ENCODE results near the gene INTS12.
A peak's percentile ranks its signal among the peaks of the same experiment; 100 is the strongest.

The INTS12 gene

GRCh38 chr4:105725623-105726022 is 17.1 kb upstream of the INTS12 start:
- no peak overlapping the region for H3K27ac ChIP-seq
- no peak for TF ChIP-seq CTCF (conservative IDR thresholded peaks at IDR 0.05)

GRCh38 chr4:105719204-105719603 is 10.7 kb upstream of the INTS12 start:
- H3K27ac ChIP-seq: no peak overlapping the region

GRCh38 chr4:105715692-105716278 is 7.3 kb upstream of the INTS12 start:
- peak; percentile 75 for TF ChIP-seq CTCF (conservative IDR thresholded peaks at IDR 0.05)
- peak overlapping the region; percentile 8; the same call in 1 of the 2 replicates for H3K27ac ChIP-seq

More at GRCh38 chr4:105719204-105719603, 10.7 kb upstream of the INTS12 start:
- no peak for TF ChIP-seq CTCF (conservative IDR thresholded peaks at IDR 0.05)

GRCh38 chr4:105714932-105715331 is 6.4 kb upstream of the INTS12 start:
- peak overlapping the region; percentile 26; the same call in 1 of the 2 replicates for H3K27ac ChIP-seq

GRCh38 chr4:105714071-105714521 is 5.6 kb upstream of the INTS12 start:
- peak overlapping the region; percentile 26; the same call in 1 of the 2 replicates for H3K27ac ChIP-seq
- TF ChIP-seq CTCF (conservative IDR thresholded peaks at IDR 0.05): no peak

More at GRCh38 chr4:105714932-105715331, 6.4 kb upstream of the INTS12 start:
- TF ChIP-seq CTCF (conservative IDR thresholded peaks at IDR 0.05): no peak

- TF ChIP-seq CTCF (conservative IDR thresholded peaks at IDR 0.05): no peak
- H3K27ac ChIP-seq: no peak overlapping the region
Observed at GRCh38 chr4:105712766-105713165, 4.3 kb upstream of the INTS12 start.

GRCh38 chr4:105710678-105711077 is 2.2 kb upstream of the INTS12 start:
- no peak overlapping the region for H3K27ac ChIP-seq

More at GRCh38 chr4:105710678-105711077, 2.2 kb upstream of the INTS12 start:
- TF ChIP-seq CTCF (conservative IDR thresholded peaks at IDR 0.05): no peak
